NCI-H748 (cell line): ENCODE results near the gene DLX2.
A peak's percentile ranks its signal among the peaks of the same experiment; 100 is the strongest.

Experiments used
- DNase-seq: peaks from one replicate; lab custom pipeline; 2025; ENCODE audit not compliant: unreplicated experiment; lab: John Stamatoyannopoulos, UW

Gene DLX2

GRCh38 chr2:172107690-172108586 lies 5.2 kb upstream of the DLX2 start:
- no peak for DNase-seq

- DNase-seq = peak; percentile 76
Observed at GRCh38 chr2:172106108-172106961, 3.6 kb upstream of the DLX2 start.

- DNase-seq = no peak
Observed at GRCh38 chr2:172105471-172106107, 2.9 kb upstream of the DLX2 start.

GRCh38 chr2:172103471-172104272 lies 972 bp upstream of the DLX2 start:
- peak; percentile 93 for DNase-seq

GRCh38 chr2:172101821-172102390 lies 794 bp downstream of the DLX2 start:
- peak; percentile 83 for DNase-seq

- peak; percentile 73 for DNase-seq
Observed at GRCh38 chr2:172100935-172101820, 1.5 kb downstream of the DLX2 start.

- peak; percentile 49 for DNase-seq
Observed at GRCh38 chr2:172100080-172100934, 2.4 kb downstream of the DLX2 start.

- no peak for DNase-seq
Observed at GRCh38 chr2:172099472-172100079, 3.1 kb downstream of the DLX2 start.

- DNase-seq = no peak
Observed at GRCh38 chr2:172098650-172099471, 3.8 kb downstream of the DLX2 start.

GRCh38 chr2:172098287-172098649 lies 4.4 kb downstream of the DLX2 start:
- DNase-seq = no peak

- DNase-seq = peak; percentile 18
Observed at GRCh38 chr2:172097557-172098131, 5.1 kb downstream of the DLX2 start.

GRCh38 chr2:172096626-172097547 lies 5.8 kb downstream of the DLX2 start:
- peak; percentile 81 for DNase-seq

- peak; percentile 65 for DNase-seq
Observed at GRCh38 chr2:172095905-172096625, 6.6 kb downstream of the DLX2 start.

GRCh38 chr2:172095146-172095904 lies 7.4 kb downstream of the DLX2 start:
- peak; percentile 76 for DNase-seq
